ENCODE measurements around the gene LSMEM2. TPM values are rescaled to one million over a fixed set of nuclear protein-coding genes. Genes with fewer than 3 reads are reported as not detected.

The LSMEM2 gene
- total and polyA plus RNA-seq, 9 of the 15 experiments (the other 6 are each of a cell fraction or from before 2014, with no cell fraction given), result not detected

GRCh38 chr3:50246517-50246954 is 32.4 kb upstream of the LSMEM2 start (continued):
- TF ChIP-seq CGGBP1 (CRISPR knock-in tag; IDR thresholded peaks at IDR 0.05) (no peak), ZBTB1 (CRISPR knock-in tag; IDR thresholded peaks at IDR 0.05; ENCODE audit: borderline replicate concordance, low read depth) (no peak), ZNF407 (IDR thresholded peaks at IDR 0.05; ENCODE audit: low read depth) (no peak), TFAP4 (CRISPR knock-in tag; IDR thresholded peaks at IDR 0.05; ENCODE audit: borderline replicate concordance) (peak; percentile 96), ZNF431 (CRISPR knock-in tag; IDR thresholded peaks at IDR 0.05) (no peak), NR0B1 (IDR thresholded peaks at IDR 0.05; ENCODE audit: partially characterized antibody) (no peak), BCOR (IDR thresholded peaks at IDR 0.05) (no peak), SAP30 (IDR thresholded peaks at IDR 0.05; ENCODE audit: borderline replicate concordance, insufficient read depth, low read depth, low read length, poor library complexity, severe bottlenecking) (peak; percentile 66), ZKSCAN8 (CRISPR knock-in tag; IDR thresholded peaks at IDR 0.05) (no peak), EP300 (IDR thresholded peaks at IDR 0.05; ENCODE audit: low read length) (no peak), LEF1 (IDR thresholded peaks at IDR 0.05) (no peak), ZNF324 (CRISPR knock-in tag; IDR thresholded peaks at IDR 0.05) (no peak), MXD1 (CRISPR knock-in tag; IDR thresholded peaks at IDR 0.05; ENCODE audit: borderline replicate concordance, poor library complexity, severe bottlenecking) (no peak), ZNF57 (CRISPR knock-in tag; IDR thresholded peaks at IDR 0.05) (no peak)
- TF ChIP-seq, protein P1, sequence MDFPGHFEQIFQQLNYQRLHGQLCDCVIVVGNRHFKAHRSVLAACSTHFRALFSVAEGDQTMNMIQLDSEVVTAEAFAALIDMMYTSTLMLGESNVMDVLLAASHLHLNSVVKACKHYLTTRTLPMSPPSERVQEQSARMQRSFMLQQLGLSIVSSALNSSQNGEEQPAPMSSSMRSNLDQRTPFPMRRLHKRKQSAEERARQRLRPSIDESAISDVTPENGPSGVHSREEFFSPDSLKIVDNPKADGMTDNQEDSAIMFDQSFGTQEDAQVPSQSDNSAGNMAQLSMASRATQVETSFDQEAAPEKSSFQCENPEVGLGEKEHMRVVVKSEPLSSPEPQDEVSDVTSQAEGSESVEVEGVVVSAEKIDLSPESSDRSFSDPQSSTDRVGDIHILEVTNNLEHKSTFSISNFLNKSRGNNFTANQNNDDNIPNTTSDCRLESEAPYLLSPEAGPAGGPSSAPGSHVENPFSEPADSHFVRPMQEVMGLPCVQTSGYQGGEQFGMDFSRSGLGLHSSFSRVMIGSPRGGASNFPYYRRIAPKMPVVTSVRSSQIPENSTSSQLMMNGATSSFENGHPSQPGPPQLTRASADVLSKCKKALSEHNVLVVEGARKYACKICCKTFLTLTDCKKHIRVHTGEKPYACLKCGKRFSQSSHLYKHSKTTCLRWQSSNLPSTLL (IDR thresholded peaks at IDR 0.05), result no peak
